Neural cell (in vitro differentiated cells): ENCODE data around the gene PVALEF.

Experiments used
- CTCF ChIP-seq: fragments of 450-650 bp; IDR thresholded peaks from 2 replicates; pipeline ENCODE4 v1.5.1; 2014; ENCODE audit warnings: antibody characterized with exemption, mild to moderate bottlenecking, moderate library complexity; ENCODE audit not compliant: poor library complexity, severe bottlenecking
- EP300 ChIP-seq: fragments of 450-650 bp; conservative IDR thresholded peaks from 2 replicates; pipeline ENCODE4 v1.6.1; 2014; ENCODE audit warnings: antibody characterized with exemption, mild to moderate bottlenecking, moderate library complexity; ENCODE audit not compliant: poor library complexity, severe bottlenecking
- EZH2 ChIP-seq: fragments of 200-600, 300-800 bp; shearing (Covaris generic), sonication (generic); IDR thresholded peaks from 2 replicates; pipeline ENCODE4 v1.6.1; 2014; ENCODE audit warnings: antibody characterized with exemption, low read length, borderline replicate concordance, mild to moderate bottlenecking; ENCODE audit not compliant: insufficient read depth, poor library complexity, severe bottlenecking
- MXI1 ChIP-seq: fragments of 450-650 bp; conservative IDR thresholded peaks from 2 replicates; pipeline ENCODE4 v1.6.1; 2014; ENCODE audit warnings: antibody characterized with exemption, mild to moderate bottlenecking; ENCODE audit not compliant: poor library complexity, severe bottlenecking
- POLR2AphosphoS5 ChIP-seq: IDR thresholded peaks from 2 replicates; pipeline ENCODE4 v1.6.1; 2012
- RAD21 ChIP-seq: fragments of 450-650 bp; conservative IDR thresholded peaks from 2 replicates; pipeline ENCODE4 v1.6.1; 2014; ENCODE audit warnings: antibody characterized with exemption, mild to moderate bottlenecking, moderate library complexity
- REST ChIP-seq: IDR thresholded peaks from 2 replicates; pipeline ENCODE4 v1.6.1; 2012; ENCODE audit warnings: borderline replicate concordance
- TAF1 ChIP-seq: IDR thresholded peaks from 2 replicates; pipeline ENCODE4 v1.6.1; 2012; ENCODE audit warnings: low read depth

GRCh38 chr17:81140695-81141094, 24.6 kb upstream of the PVALEF start:
- no peak for TF ChIP-seq RAD21
- no peak for TF ChIP-seq POLR2AphosphoS5
- TF ChIP-seq CTCF: no peak
- no peak for TF ChIP-seq MXI1
- TF ChIP-seq EZH2: no peak
- TF ChIP-seq REST: no peak
- TF ChIP-seq EP300: no peak
- TF ChIP-seq TAF1: no peak
